ENCODE data around the gene ADK. TPM values are rescaled to one million over a fixed set of nuclear protein-coding genes. Genes with fewer than 3 reads are reported as not detected.
"Not testable (repeated sequence)": the region's sequence is repeated elsewhere in the genome, so short reads cannot be mapped to it uniquely, and the experiment has no call there.

Gene ADK
- total and polyA plus RNA-seq, 10 donors: 11.1 to 40.5 (median 32.1) TPM

GRCh38 chr10:74347522-74347921 lies 196.5 kb downstream of the ADK start:
- H3K9me3 ChIP-seq: peaks cover 8 to 36% (median 30%) of the 10 kb centered on the region in 8 donors
- DNase-seq: no peak
- no peak for TF ChIP-seq CTCF (IDR thresholded peaks at IDR 0.05 in 8 of 11, conservative IDR thresholded peaks at IDR 0.05 in 3 of 11)
- TF ChIP-seq POLR2A (IDR thresholded peaks at IDR 0.05): no peak
- no peak for TF ChIP-seq POLR2AphosphoS5 (IDR thresholded peaks at IDR 0.05)
- no peaks in the 10 kb centered on the region for H3K4me1 ChIP-seq
- 96 to 99% (median 97%) methylated on average over 6 of the region's 6 CpGs for WGBS, 5 donors
- H3K27ac ChIP-seq: no peak overlapping the region
- H3K27me3 ChIP-seq (replicated peaks in 1 of 7): no peaks in the 10 kb centered on the region
- peaks cover 0 to 44% (median 5%) of the 10 kb centered on the region in 6 donors for H3K36me3 ChIP-seq
- no peak overlapping the region for H3K4me3 ChIP-seq
- intact Hi-C loops (cut with DNase I; ENCODE audit: low total_unique reads): no loop called here

GRCh38 chr10:74353021-74353420 lies 202.0 kb downstream of the ADK start:
- intact Hi-C loops (cut with DNase I; ENCODE audit: low total_unique reads); H3K4me3 ChIP-seq; H3K4me1 ChIP-seq; H3K27me3 ChIP-seq (replicated peaks in 1 of 7); H3K27ac ChIP-seq; DNase-seq: not testable (repeated sequence)
- Histone ChIP-seq H3K36me3 (peaks cover 0 to 11% (median 0%) of the 10 kb centered on the region in 6 donors), H3K9me3 (peaks cover 0 to 23% (median 13%) of the 10 kb centered on the region in 8 donors)
- 93 to 100% (median 98%) methylated on average over 3 of the region's 3 CpGs for WGBS, 5 donors

GRCh38 chr10:74361678-74362077 lies 210.7 kb downstream of the ADK start:
- no peak overlapping the region for H3K27ac ChIP-seq
- H3K9me3 ChIP-seq: peaks cover 10 to 58% (median 49%) of the 10 kb centered on the region in 8 donors
- TF ChIP-seq POLR2A (IDR thresholded peaks at IDR 0.05) (no peak), POLR2AphosphoS5 (IDR thresholded peaks at IDR 0.05) (no peak), CTCF (IDR thresholded peaks at IDR 0.05 in 8 of 11, conservative IDR thresholded peaks at IDR 0.05 in 3 of 11) (no peak)
- no peak overlapping the region for H3K4me3 ChIP-seq
- no peaks in the 10 kb centered on the region for H3K27me3 ChIP-seq (replicated peaks in 1 of 7)
- H3K4me1 ChIP-seq: no peaks in the 10 kb centered on the region
- DNase-seq: no peak
- peaks cover 0 to 55% (median 12%) of the 10 kb centered on the region in 6 donors for H3K36me3 ChIP-seq
- intact Hi-C loops (cut with DNase I; ENCODE audit: low total_unique reads): no loop called here

GRCh38 chr10:74363727-74364126 lies 212.7 kb downstream of the ADK start:
- WGBS, 5 donors: 94 to 100% (median 100%) methylated on average over 2 of the region's 2 CpGs
- Histone ChIP-seq H3K36me3 (peaks cover 0 to 50% (median 12%) of the 10 kb centered on the region in 6 donors), H3K4me3 (no peak overlapping the region), H3K27me3 (replicated peaks in 1 of 7) (no peaks in the 10 kb centered on the region), H3K27ac (no peak overlapping the region), H3K4me1 (no peaks in the 10 kb centered on the region), H3K9me3 (peaks cover 10 to 45% (median 42%) of the 10 kb centered on the region in 8 donors)
- intact Hi-C loops (cut with DNase I; ENCODE audit: low total_unique reads): no loop called here
- no peak for DNase-seq
- TF ChIP-seq CTCF (IDR thresholded peaks at IDR 0.05 in 8 of 11, conservative IDR thresholded peaks at IDR 0.05 in 3 of 11): no peak
- TF ChIP-seq POLR2A (IDR thresholded peaks at IDR 0.05): no peak
- TF ChIP-seq POLR2AphosphoS5 (IDR thresholded peaks at IDR 0.05): no peak

DNA sequence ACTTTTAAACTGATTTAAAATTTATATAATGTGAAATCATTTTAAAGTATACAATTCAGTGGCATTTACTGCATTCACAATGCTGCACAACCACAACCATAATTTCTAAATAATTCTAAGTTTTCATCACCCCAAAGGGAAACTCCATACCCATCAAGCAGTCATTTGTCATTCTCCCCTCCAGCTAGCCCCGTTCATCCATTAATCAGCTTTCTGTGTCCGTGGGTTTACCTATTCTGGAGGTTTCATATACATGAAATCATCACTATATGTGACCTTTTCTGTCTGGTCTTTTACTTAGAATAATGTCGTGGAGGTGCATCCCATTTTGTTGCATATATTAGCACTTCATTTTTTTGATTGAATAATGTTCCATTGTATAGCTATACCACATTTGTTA lies 214.1 kb downstream of the ADK start:
- H3K27ac ChIP-seq: no peak overlapping the region
- no peak for TF ChIP-seq CTCF (IDR thresholded peaks at IDR 0.05 in 8 of 11, conservative IDR thresholded peaks at IDR 0.05 in 3 of 11)
- TF ChIP-seq POLR2AphosphoS5 (IDR thresholded peaks at IDR 0.05): no peak
- no peak for TF ChIP-seq POLR2A (IDR thresholded peaks at IDR 0.05)
- no peaks in the 10 kb centered on the region for H3K4me1 ChIP-seq
- peaks cover 4 to 31% (median 28%) of the 10 kb centered on the region in 8 donors for H3K9me3 ChIP-seq
- no peak for DNase-seq
- H3K4me3 ChIP-seq: no peak overlapping the region
- no peaks in the 10 kb centered on the region for H3K27me3 ChIP-seq (replicated peaks in 1 of 7)
- H3K36me3 ChIP-seq: peaks cover 0 to 43% (median 16%) of the 10 kb centered on the region in 6 donors
- WGBS, 5 donors: 77 to 85% (median 80%) methylated on average over 3 of the region's 3 CpGs
- intact Hi-C loops (cut with DNase I; ENCODE audit: low total_unique reads): no loop called here
